Measurements from ENCODE around the gene AGFG1. TPM values are rescaled to one million over a fixed set of nuclear protein-coding genes. Genes with fewer than 3 reads are reported as not detected.

The AGFG1 gene
- total RNA-seq (10 to 100 TPM; 41.2 to 65.3 (median 50.4) TPM), polyA plus RNA-seq (21.5 TPM)
- long read RNA-seq, donor 1, full-length matches to known transcripts = 23 of 57 reads
- long read RNA-seq, donor 1, partial matches to known transcripts = 7 of 57 reads
- long read RNA-seq, donor 1, other reads (novel, unspliced or antisense) = 27 of 57 reads
- long read RNA-seq, donor 2, full-length matches to known transcripts = 10 of 19 reads
- long read RNA-seq, donor 2, partial matches to known transcripts = 1 of 19 reads
- long read RNA-seq, donor 2, other reads (novel, unspliced or antisense) = 8 of 19 reads
- long read RNA-seq, donor 3, partial matches to known transcripts = 2 of 6 reads
- long read RNA-seq, donor 3, other reads (novel, unspliced or antisense) = 4 of 6 reads
- long read RNA-seq, donor 4, full-length matches to known transcripts = 11 of 25 reads
- long read RNA-seq, donor 4, partial matches to known transcripts = 1 of 25 reads
- long read RNA-seq, donor 4, other reads (novel, unspliced or antisense) = 13 of 25 reads

- ATAC-seq (peak; percentile 89 to 90), DNase-seq (peak; percentile 84 to 94 (median 93))
- WGBS = under 1% methylated on average over 28 of the region's 28 CpGs
- Histone ChIP-seq H3K4me3 (ENCODE audit: low read length) (peak within 1 kb of the TSS; percentile 99), H3K9me3 (ENCODE audit: control insufficient read depth, low read length) (no peaks in the 10 kb centered on the region), H3K27me3 (ENCODE audit: control insufficient read depth, insufficient read depth) (no peaks in the 10 kb centered on the region), H3K4me1 (ENCODE audit: control insufficient read depth, insufficient read depth, low read length) (peaks cover 2% of the 10 kb centered on the region), H3K27ac (ENCODE audit: low read length) (peak within 1 kb of the TSS; percentile 87)
- intact Hi-C loops (cut with DNase I) = loop anchor here in 3 of 4 donors (5.0 to 10.0 kb wide), 3 partner anchors 67 to 295 kb away; no protein-coding TSS in a partner anchor
These were observed at the start of gene AGFG1 for GRCh38 chr2:227471924-227472264. Gene AGFG1 (plus strand): TSS chr2:227472156. CDS start chr2:227472422, 266 bp downstream.

GRCh38 chr2:227423656-227424499, 48.1 kb upstream of the AGFG1 start:
- Histone ChIP-seq H3K27ac (ENCODE audit: low read length) (no peak overlapping the region), H3K4me1 (ENCODE audit: control insufficient read depth, insufficient read depth, low read length) (no peaks in the 10 kb centered on the region), H3K9me3 (ENCODE audit: control insufficient read depth, low read length) (no peaks in the 10 kb centered on the region), H3K27me3 (ENCODE audit: control insufficient read depth, insufficient read depth) (no peaks in the 10 kb centered on the region), H3K4me3 (ENCODE audit: low read length) (no peak overlapping the region)
- 69% methylated on average over 10 of the region's 10 CpGs for WGBS
- no peak for DNase-seq
- intact Hi-C loops (cut with DNase I) = no loop called here
- ATAC-seq = no peak

- no peak for DNase-seq
- no peak for ATAC-seq
- no peaks in the 10 kb centered on the region for H3K4me1 ChIP-seq (ENCODE audit: control insufficient read depth, insufficient read depth, low read length)
- intact Hi-C loops (cut with DNase I) = no loop called here
- no peaks in the 10 kb centered on the region for H3K9me3 ChIP-seq (ENCODE audit: control insufficient read depth, low read length)
- no peak overlapping the region for H3K27ac ChIP-seq (ENCODE audit: low read length)
- H3K4me3 ChIP-seq (ENCODE audit: low read length) = no peak overlapping the region
- H3K27me3 ChIP-seq (ENCODE audit: control insufficient read depth, insufficient read depth) = no peaks in the 10 kb centered on the region
- WGBS = 73% methylated on average over 8 of the region's 8 CpGs
These were observed 43.1 kb upstream of the AGFG1 start for GRCh38 chr2:227428731-227429285.

GRCh38 chr2:227430639-227431038, 41.3 kb upstream of the AGFG1 start:
- DNase-seq (no peak), ATAC-seq (no peak)
- 46% methylated on average over 3 of the region's 3 CpGs for WGBS
- Histone ChIP-seq H3K27ac (ENCODE audit: low read length) (no peak overlapping the region), H3K4me3 (ENCODE audit: low read length) (no peak overlapping the region), H3K4me1 (ENCODE audit: control insufficient read depth, insufficient read depth, low read length) (no peaks in the 10 kb centered on the region), H3K9me3 (ENCODE audit: control insufficient read depth, low read length) (no peaks in the 10 kb centered on the region), H3K27me3 (ENCODE audit: control insufficient read depth, insufficient read depth) (no peaks in the 10 kb centered on the region)
- intact Hi-C loops (cut with DNase I) = no loop called here

- 68% methylated on average over 2 of the region's 2 CpGs for WGBS
- H3K27ac ChIP-seq (ENCODE audit: low read length) = no peak overlapping the region
- no peaks in the 10 kb centered on the region for H3K9me3 ChIP-seq (ENCODE audit: control insufficient read depth, low read length)
- no peak overlapping the region for H3K4me3 ChIP-seq (ENCODE audit: low read length)
- DNase-seq (no peak), ATAC-seq (no peak)
- H3K4me1 ChIP-seq (ENCODE audit: control insufficient read depth, insufficient read depth, low read length) = no peaks in the 10 kb centered on the region
- no peaks in the 10 kb centered on the region for H3K27me3 ChIP-seq (ENCODE audit: control insufficient read depth, insufficient read depth)
- intact Hi-C loops (cut with DNase I) = no loop called here
These were observed 38.8 kb upstream of the AGFG1 start for GRCh38 chr2:227433171-227433570.

- Histone ChIP-seq H3K4me3 (ENCODE audit: low read length) (no peak overlapping the region), H3K27ac (ENCODE audit: low read length) (no peak overlapping the region), H3K4me1 (ENCODE audit: control insufficient read depth, insufficient read depth, low read length) (peaks cover 2% of the 10 kb centered on the region), H3K27me3 (ENCODE audit: control insufficient read depth, insufficient read depth) (no peaks in the 10 kb centered on the region), H3K9me3 (ENCODE audit: control insufficient read depth, low read length) (no peaks in the 10 kb centered on the region)
- DNase-seq = no peak
- ATAC-seq = peak in 1 of 2 donors; percentile 47
- intact Hi-C loops (cut with DNase I) = no loop called here
- WGBS = 72% methylated on average over 7 of the region's 7 CpGs
These were observed 35.4 kb upstream of the AGFG1 start for GRCh38 chr2:227436436-227437174.

- intact Hi-C loops (cut with DNase I) = no loop called here
- 81% methylated on average over 5 of the region's 5 CpGs for WGBS
- Histone ChIP-seq H3K4me1 (ENCODE audit: control insufficient read depth, insufficient read depth, low read length) (peaks cover 2% of the 10 kb centered on the region), H3K27ac (ENCODE audit: low read length) (no peak overlapping the region), H3K9me3 (ENCODE audit: control insufficient read depth, low read length) (no peaks in the 10 kb centered on the region), H3K4me3 (ENCODE audit: low read length) (no peak overlapping the region), H3K27me3 (ENCODE audit: control insufficient read depth, insufficient read depth) (no peaks in the 10 kb centered on the region)
- ATAC-seq = no peak
- DNase-seq = no peak
These were observed 32.7 kb upstream of the AGFG1 start for GRCh38 chr2:227439214-227439613.

GRCh38 chr2:227442639-227443038, 29.3 kb upstream of the AGFG1 start:
- Histone ChIP-seq H3K4me3 (ENCODE audit: low read length) (no peak overlapping the region), H3K9me3 (ENCODE audit: control insufficient read depth, low read length) (no peaks in the 10 kb centered on the region), H3K4me1 (ENCODE audit: control insufficient read depth, insufficient read depth, low read length) (peaks cover 2% of the 10 kb centered on the region), H3K27me3 (ENCODE audit: control insufficient read depth, insufficient read depth) (no peaks in the 10 kb centered on the region), H3K27ac (ENCODE audit: low read length) (no peak overlapping the region)
- WGBS = 88% methylated on average over 1 of the region's 1 CpG
- intact Hi-C loops (cut with DNase I) = no loop called here
- DNase-seq = no peak
- ATAC-seq = no peak

- ATAC-seq (no peak), DNase-seq (no peak)
- Histone ChIP-seq H3K27ac (ENCODE audit: low read length) (no peak overlapping the region), H3K4me3 (ENCODE audit: low read length) (no peak overlapping the region), H3K9me3 (ENCODE audit: control insufficient read depth, low read length) (no peaks in the 10 kb centered on the region), H3K27me3 (ENCODE audit: control insufficient read depth, insufficient read depth) (no peaks in the 10 kb centered on the region), H3K4me1 (ENCODE audit: control insufficient read depth, insufficient read depth, low read length) (peaks cover 2% of the 10 kb centered on the region)
- WGBS = 56% methylated on average over 12 of the region's 12 CpGs
- intact Hi-C loops (cut with DNase I) = no loop called here
These were observed 27.9 kb upstream of the AGFG1 start for GRCh38 chr2:227443889-227444568.

GRCh38 chr2:227447606-227448005, 24.4 kb upstream of the AGFG1 start:
- no peak for ATAC-seq
- intact Hi-C loops (cut with DNase I) = no loop called here
- WGBS = 73% methylated on average over 7 of the region's 7 CpGs
- Histone ChIP-seq H3K9me3 (ENCODE audit: control insufficient read depth, low read length) (no peaks in the 10 kb centered on the region), H3K4me3 (ENCODE audit: low read length) (no peak overlapping the region), H3K4me1 (ENCODE audit: control insufficient read depth, insufficient read depth, low read length) (peaks cover 1% of the 10 kb centered on the region), H3K27me3 (ENCODE audit: control insufficient read depth, insufficient read depth) (no peaks in the 10 kb centered on the region), H3K27ac (ENCODE audit: low read length) (no peak overlapping the region)
- no peak for DNase-seq
